NCI-H1092 (cell line): ENCODE results near the gene DTNB.
A peak's percentile ranks its signal among the peaks of the same experiment; 100 is the strongest.
"Not testable (repeated sequence)": the region's sequence is repeated elsewhere in the genome, so short reads cannot be mapped to it uniquely, and the experiment has no call there.

Source experiments
- DNase-seq: peaks from one replicate; lab custom pipeline; 2025; lab: John Stamatoyannopoulos, UW

DTNB gene

DNA sequence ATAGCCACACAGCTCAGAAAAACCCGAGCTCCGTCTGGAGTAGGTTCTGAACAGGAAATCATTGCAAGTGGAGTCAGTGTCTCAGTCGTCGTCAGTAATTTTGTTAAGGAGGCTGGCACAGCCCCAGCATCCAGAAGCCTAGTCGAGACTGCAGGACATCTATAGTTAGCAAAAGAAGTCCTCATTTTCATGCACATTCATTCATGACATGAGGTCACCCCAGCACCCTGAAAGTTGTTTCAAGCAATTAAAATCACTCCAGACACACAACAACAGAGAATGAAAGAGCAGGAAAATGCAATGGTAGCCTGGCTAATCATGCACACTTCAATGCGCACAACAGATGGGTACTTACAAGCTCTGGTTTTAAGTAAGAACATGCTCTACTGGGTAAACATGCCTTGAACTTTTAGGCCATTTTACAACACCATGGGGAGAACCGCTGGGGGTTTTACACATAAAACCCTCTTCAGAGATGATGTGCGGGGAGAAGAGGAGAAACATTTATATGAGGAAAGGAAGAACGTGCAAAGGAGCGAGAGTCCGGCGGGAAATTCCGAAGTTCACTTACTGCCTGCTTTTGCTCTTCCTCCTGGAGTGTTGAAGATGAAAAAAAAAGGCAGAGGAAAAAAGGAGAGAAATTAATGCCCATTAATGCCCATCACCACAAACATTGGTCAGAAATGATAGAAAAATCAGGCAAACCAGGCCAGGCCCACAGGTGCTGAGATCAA is 254.3 kb downstream of the DTNB start:
- peak; percentile 24 for DNase-seq

GRCh38 chr2:25417715-25418369 is 255.5 kb downstream of the DTNB start:
- DNase-seq, result no peak

DNA sequence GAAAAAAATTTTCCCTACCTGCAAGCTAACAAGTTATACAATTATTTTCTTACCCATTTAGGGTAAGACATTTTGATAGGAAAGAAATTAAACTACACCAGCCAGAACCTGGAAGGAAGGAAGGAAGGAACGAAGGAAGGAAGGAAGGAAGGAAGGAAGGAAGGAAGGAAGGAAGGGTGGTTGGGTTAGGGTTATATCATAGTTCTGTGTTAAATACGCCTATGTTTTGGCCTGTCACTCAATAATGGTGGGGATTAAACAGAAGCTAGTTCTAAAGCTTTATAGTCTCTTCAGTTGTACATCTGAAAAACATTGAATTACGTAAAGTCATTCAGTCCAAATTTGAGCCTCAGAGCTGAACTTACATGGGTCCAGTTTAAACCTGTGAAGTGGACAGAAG is 256.7 kb downstream of the DTNB start:
- no peak for DNase-seq

GRCh38 chr2:25414781-25415180 is 258.6 kb downstream of the DTNB start:
- no peak for DNase-seq

DNA sequence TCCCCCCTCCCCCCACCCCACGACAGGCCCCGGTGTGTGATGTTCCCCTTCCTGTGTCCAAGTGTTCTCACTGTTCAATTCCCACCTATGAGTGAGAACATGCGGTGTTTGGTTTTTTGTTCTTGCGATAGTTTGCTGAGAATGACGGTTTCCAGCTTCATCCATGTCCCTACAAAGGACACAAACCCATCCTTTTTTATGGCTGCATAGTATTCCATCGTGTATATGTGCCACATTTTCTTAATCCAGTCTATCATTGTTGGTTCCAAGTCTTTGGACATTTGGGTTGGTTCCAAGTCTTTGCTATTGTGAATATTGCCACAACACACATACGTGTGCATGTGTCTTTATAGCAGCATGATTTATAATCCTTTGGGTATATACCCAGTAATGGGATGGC is 260.0 kb downstream of the DTNB start:
- DNase-seq, result not testable (repeated sequence)

- DNase-seq, result no peak
Measured at GRCh38 chr2:25411753-25412152, 261.6 kb downstream of the DTNB start.

- DNase-seq, result no peak
Measured at GRCh38 chr2:25411281-25411680, 262.1 kb downstream of the DTNB start.

DNA sequence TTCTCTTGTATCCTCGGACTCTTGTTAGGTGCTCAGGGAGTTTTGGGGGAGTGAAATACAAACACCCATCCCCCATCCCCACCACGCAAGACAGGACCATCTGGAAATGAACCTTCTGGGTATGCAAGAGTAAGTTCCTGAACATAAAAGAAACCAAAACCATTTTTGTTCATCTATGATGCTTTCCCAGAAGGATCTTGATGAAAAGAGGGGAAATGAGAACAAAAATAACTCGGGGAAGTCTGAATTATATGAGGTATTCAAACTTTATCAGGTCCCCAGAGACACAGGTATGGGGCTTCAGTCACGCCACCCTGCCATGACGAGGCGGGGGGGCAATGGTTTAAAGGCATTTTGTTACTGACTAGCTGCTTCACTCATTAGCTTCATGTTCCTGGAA is 263.0 kb downstream of the DTNB start:
- no peak for DNase-seq

GRCh38 chr2:25409468-25409867 is 263.9 kb downstream of the DTNB start:
- DNase-seq, result no peak

- DNase-seq, result no peak
Measured at GRCh38 chr2:25409044-25409443, 264.3 kb downstream of the DTNB start.

- no peak for DNase-seq
Measured at GRCh38 chr2:25405611-25406295, 267.6 kb downstream of the DTNB start.

DNA sequence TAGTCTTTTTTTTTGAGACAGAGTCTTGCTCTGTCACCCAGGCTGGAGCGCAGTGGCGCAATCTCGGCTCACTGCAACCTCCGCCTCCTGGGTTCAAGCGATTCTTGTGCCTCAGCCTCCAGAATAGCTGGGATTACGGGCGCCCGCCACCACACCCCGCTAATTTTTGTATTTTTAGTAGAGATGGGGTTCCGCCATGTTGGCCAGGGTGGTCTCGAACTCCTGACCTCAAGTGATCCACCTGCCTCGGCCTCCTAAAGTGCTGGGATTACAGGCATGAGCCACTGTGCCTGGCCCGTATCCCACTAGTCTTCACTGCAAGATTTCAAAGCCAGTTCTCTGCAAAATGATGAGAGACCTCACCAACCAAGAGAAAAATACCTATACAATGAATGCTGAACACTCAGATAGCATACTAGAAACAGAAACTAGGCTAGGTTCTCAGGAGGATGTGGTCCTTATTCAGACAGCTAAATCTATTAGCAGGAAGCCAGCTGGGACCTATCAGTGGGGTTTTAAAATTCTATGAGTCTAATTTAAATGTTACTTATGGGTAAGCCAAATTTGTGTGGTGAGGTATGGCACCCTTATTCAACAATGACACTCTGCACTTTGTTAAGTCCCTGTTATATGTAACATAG is 270.1 kb downstream of the DTNB start:
- not testable (repeated sequence) for DNase-seq

- DNase-seq, result no peak
Measured at GRCh38 chr2:25402477-25402876, 270.9 kb downstream of the DTNB start.

DNA sequence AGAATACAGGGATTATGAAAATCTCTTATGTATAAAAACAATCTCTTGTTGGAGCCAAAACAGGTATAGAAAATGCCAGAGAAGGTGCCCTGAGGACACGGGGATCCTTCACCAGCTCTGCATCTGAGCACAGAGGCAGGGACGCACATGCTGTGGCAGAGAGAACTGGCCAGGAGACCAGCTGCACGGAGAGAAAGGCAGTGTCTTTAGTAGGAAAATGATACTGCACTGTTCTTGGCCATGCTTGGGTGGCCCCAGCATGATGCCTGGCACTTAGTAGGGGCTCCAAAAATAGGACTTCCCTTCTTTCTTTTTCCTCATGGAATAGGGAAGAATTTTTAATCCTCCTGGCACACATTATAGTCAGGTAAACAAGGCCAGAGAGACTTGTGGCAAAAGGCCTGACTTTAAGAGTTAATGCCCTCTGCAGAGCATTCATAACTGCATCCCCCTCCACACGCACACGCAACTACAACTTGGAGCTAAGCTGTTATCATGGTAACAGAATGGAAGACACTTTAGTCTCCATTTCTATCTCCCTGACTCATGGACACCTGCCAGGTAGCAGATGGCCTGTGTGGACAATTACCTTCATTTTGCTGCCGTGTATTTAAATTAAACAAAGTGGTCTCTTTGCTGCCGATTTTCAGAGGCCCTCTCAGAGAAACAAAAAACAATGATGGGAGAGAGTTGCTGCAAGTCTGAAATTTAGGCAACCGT is 271.9 kb downstream of the DTNB start:
- peak; percentile 90 for DNase-seq

DNA sequence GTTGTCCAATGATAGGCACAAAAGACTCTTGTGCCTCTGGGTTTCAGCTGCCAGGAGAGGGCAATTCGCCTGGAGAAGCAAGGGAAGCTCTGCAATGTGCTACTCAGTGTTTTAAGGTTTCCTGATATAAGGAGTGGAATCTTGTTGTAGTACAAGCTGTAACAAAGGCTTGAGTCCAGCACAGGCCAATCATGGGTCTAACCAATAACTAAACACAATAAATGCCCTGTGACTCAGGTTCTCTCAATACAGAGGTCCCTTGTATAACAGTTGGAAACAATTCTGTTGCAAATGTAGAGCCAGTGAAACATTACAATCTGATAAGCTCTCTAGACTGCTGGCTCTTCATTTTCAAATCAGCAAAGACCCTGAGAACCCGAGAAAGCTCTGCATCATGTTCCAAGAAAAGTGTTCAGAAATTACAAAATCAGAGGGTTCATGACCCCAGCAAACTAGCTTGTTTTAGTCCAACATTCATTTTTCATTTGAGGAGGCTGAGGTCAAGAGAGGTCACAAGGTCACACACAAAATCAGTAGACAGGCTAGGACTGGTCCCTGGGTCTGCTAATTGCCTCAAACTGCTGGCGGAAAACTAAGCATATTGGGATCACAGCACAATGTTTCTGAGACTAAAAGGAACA is 272.7 kb downstream of the DTNB start:
- no peak for DNase-seq

GRCh38 chr2:25400169-25400568 is 273.2 kb downstream of the DTNB start:
- DNase-seq, result peak; percentile 6

DNA sequence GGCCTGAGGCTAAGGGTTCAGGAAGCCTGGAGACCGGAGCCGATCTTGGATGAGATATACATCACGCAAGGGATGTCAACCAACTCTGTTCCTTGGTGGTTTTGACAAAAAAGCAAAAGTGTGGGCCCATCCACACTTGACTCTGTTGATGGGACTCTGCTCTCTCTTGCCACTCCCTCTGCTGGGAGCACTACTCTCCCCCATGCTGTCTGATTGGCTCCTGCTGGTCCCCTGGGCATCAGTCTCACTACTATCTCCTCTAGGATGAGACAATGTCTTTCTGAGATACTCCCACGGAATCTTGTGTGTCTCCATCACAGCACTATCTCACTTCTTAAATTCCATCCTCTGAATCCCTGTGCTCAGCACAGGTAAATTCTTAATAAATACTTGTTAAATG is 274.8 kb downstream of the DTNB start:
- DNase-seq, result no peak

DNA sequence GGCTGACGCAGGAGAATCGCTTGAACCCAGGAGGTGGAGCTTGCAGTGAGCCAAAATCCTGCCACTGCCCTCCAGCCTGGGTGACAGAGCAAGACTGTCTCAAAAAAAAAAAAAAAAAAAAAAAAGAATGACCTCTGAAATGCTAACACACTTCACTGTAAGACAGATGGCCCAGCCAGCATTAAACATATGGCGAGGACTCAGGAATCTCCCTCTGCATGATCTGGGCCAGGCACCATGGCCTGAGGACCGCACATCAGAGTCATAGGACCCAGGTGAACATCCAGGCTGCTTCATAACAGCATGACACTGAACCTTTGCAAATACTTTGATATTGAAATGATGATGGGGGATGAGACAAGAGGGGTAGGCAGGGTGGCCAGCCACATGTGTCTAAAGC is 275.6 kb downstream of the DTNB start:
- no peak for DNase-seq

DNA sequence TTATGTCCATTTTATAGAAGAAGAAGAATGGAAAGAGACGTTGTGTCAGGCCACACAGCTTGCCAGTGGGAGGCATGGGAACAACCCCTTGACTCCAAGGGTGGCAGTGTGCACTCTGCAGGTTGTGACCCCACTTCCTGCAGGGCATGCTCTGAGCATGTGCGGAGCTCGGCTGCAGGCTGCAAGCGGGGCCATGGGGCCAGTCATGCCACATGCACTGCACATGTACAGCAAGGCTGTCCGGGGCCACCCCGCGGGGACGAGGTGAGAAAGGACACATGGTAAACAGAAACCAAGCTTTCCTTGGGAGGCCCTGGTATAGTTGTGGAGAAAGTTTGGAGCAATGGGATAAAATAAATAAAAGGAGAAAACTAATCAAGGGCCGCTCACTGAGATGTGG is 284.2 kb downstream of the DTNB start:
- DNase-seq, result no peak

GRCh38 chr2:25388491-25388890 is 284.9 kb downstream of the DTNB start:
- no peak for DNase-seq

- no peak for DNase-seq
Measured at GRCh38 chr2:25387876-25388449, 285.4 kb downstream of the DTNB start.
